C4-2B (cell line): Measurements from ENCODE around the gene TMEM205.
A peak's percentile ranks its signal among the peaks of the same experiment; 100 is the strongest.
"Not testable (repeated sequence)": the region's sequence is repeated elsewhere in the genome, so short reads cannot be mapped to it uniquely, and the experiment has no call there.

Source experiments
- H3K27ac ChIP-seq: fragments of 450-650 bp; 2 replicates; pipeline ENCODE4 v1.5.1; 2017
- ZFX ChIP-seq: fragments of 450-650 bp; IDR thresholded peaks from 2 replicates; pipeline ENCODE4 v1.6.1; 2017
- TF ChIP-seq, protein P1 (sequence below): fragments of 450-650 bp; conservative IDR thresholded peaks from 2 replicates; pipeline ENCODE4 v1.5.1; 2017; ENCODE audit warnings: mild to moderate bottlenecking

The TMEM205 gene

DNA sequence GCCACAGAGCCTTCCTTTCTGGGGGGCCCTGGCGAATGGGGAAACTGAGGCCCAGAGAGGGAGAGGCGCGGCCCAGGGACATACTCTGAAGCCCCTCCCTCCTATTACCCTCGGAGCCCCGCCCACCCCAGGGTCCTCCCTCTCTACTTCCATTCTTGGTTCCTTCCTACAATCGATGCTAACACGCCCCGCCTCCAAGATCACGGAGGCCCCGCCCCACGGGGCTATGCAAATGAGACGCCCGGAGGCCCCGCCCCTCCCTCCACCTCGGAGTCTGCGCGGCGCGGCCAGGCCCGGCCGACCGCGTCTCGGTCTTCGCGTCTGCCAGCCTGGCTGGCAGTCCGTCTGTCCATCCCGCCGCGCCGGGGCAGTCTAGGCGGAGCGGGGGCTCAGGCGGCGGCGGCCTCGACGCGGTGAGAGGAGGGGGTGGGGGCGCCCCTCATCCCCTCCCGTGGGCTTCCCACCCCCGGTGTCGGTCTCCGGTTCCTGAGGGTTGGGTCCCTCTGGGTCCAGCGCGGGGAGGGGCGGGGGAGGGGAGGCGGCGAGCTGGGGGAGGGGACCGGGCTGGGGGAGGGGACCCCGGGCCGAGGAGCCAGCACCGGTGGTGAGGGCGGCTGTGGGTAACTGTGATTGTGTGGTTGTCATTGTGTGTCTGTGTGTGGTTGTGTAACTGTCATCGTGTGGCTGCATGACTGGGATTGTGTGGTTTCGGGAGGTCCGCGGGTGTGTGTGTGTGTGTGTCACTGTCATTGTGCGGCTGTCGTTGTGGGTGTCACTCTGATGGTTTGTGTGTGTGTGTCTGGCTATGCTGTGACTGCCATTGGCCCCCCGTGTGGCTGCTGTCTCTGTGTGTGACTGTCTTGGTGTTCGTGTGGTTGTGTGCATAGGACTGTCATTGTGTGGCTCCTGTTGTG is 9.3 kb upstream of the TMEM205 start, which contains the start of gene PLPPR2:
TSS of gene PLPPR2 (plus strand) at position 273 of the 914 bp plus-strand sequence. CDS start 2,242 bp downstream, outside the sequence.
- H3K27ac ChIP-seq = peak within 1 kb of the TSS; percentile 72
- TF ChIP-seq, protein P1, sequence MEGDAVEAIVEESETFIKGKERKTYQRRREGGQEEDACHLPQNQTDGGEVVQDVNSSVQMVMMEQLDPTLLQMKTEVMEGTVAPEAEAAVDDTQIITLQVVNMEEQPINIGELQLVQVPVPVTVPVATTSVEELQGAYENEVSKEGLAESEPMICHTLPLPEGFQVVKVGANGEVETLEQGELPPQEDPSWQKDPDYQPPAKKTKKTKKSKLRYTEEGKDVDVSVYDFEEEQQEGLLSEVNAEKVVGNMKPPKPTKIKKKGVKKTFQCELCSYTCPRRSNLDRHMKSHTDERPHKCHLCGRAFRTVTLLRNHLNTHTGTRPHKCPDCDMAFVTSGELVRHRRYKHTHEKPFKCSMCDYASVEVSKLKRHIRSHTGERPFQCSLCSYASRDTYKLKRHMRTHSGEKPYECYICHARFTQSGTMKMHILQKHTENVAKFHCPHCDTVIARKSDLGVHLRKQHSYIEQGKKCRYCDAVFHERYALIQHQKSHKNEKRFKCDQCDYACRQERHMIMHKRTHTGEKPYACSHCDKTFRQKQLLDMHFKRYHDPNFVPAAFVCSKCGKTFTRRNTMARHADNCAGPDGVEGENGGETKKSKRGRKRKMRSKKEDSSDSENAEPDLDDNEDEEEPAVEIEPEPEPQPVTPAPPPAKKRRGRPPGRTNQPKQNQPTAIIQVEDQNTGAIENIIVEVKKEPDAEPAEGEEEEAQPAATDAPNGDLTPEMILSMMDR = no peak
- no peak for TF ChIP-seq ZFX

- H3K27ac ChIP-seq = not testable (repeated sequence)
Observed at GRCh38 chr19:11354102-11354501, 8.0 kb upstream of the TMEM205 start.

- TF ChIP-seq ZFX = no peak
- TF ChIP-seq, protein P1 = no peak
- H3K27ac ChIP-seq = no peak overlapping the region
Observed at GRCh38 chr19:11349171-11349570, 3.1 kb upstream of the TMEM205 start.

- H3K27ac ChIP-seq = peak overlapping the region; percentile 91
- TF ChIP-seq, protein P1 = no peak
- TF ChIP-seq ZFX = no peak
Observed at GRCh38 chr19:11347546-11348039, 1.5 kb upstream of the TMEM205 start.

DNA sequence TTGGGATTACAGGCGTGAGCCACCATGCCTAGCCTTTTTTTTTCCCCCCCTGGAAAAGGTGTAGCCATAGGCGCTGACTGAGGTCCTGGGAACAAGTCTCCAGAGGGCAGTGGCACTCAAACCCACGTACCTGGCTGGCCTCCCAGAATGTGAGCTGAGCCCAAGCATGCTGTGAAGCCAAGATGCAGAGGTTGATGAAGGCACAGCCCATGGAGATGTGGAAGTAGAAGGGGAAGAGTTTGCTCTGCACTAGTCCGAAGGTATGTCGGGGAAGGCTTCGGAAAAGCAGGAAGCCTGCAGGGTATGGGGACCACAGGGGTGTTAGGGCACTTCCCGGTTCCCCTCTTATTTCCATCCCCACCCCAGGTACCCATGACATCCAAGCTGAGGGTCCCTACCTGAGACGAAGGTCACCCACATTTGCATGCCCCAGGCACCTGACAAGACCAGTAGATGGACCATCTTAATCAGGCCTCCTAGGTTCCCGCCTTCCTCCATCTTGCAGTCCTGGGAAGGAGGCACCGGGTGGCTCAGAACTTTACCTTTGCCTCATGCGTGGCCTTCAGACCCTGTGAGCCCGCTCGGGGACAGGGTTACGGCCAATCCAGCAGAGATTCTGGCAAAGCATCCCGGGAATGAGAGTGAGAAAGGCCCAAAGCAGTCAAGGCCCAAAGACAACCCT is 805 bp downstream of the TMEM205 start:
- peak overlapping the region; percentile 91 for H3K27ac ChIP-seq
- TF ChIP-seq ZFX = no peak

DNA sequence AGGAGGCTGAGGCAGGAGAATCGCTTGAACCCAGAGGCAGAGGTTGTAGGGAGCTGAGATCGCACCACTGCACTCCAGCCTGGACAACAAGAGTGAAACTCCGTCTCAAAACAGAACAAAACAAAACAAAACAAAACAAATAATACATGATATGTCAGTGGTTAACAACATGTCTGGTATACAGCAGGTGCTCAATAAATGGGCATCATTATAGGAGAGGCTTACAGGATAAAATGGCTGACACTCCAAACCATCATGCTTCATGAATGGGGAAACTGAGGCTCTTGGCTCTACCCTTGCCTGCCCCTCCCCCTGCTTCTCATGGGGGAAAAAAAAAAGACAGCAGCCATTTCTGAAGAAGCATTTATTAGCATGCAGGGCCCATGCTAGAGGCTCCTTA is 3.6 kb downstream of the TMEM205 start:
- no peak for TF ChIP-seq ZFX
- TF ChIP-seq, protein P1 = no peak
- H3K27ac ChIP-seq = peak overlapping the region; percentile 91

- peak overlapping the region; percentile 99 for H3K27ac ChIP-seq
Observed at GRCh38 chr19:11340099-11340467, 6.0 kb downstream of the TMEM205 start.

DNA sequence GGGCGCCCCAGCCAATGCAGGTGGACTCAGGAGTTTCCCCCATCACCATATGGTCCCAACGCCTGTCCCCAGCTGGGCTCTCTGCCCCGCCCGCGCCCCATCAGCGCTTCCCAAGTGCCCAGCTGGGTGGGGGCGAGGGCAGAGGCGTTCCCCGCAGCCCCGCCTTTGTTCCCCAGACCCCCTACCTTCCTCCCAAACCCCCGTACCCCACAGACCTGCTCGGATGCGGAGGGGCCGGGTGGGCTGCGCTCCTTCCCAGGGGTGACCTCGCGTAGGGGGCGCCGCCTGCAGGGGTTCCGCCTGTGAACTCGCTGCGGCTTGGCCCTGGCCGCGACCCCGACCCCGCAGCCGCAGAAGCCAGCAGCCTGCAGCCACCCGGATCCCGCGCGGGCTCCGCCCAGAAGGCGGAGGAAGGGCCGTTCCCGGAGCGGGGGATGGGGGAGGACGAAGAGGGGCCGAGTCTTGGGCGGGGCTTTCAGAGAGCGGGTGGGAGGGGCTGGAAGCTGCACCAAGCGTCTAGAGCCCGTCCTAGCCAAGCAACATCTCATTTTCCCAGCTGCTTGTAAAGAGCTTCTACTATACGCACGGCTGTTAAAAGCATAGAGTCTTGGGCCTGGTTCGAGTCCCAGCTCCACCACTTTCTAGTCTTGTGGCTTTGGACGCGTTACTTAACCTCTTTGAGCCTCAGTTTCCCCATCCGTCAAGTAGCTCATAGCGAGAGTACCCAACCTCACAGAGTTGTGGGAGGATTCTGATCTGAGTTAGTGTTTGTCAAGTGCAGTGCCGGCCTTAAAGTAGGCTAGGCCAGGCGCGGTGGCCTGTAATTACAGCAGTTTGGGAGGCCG is 6.6 kb downstream of the TMEM205 start, which contains the start of gene RAB3D:
TSS of gene RAB3D (minus strand) at position 404 of the 845 bp plus-strand sequence. CDS start 2,258 bp downstream, outside the sequence.
- H3K27ac ChIP-seq = peak within 1 kb of the TSS; percentile 99
- no peak; the same call in 1 of the 2 replicates for TF ChIP-seq ZFX
- TF ChIP-seq, protein P1 = no peak
